ENCODE results near the gene COL5A1. TPM values are rescaled to one million over a fixed set of nuclear protein-coding genes. Genes with fewer than 3 reads are reported as not detected.

The COL5A1 gene
- total RNA-seq, 1 donor: 801 TPM

DNA sequence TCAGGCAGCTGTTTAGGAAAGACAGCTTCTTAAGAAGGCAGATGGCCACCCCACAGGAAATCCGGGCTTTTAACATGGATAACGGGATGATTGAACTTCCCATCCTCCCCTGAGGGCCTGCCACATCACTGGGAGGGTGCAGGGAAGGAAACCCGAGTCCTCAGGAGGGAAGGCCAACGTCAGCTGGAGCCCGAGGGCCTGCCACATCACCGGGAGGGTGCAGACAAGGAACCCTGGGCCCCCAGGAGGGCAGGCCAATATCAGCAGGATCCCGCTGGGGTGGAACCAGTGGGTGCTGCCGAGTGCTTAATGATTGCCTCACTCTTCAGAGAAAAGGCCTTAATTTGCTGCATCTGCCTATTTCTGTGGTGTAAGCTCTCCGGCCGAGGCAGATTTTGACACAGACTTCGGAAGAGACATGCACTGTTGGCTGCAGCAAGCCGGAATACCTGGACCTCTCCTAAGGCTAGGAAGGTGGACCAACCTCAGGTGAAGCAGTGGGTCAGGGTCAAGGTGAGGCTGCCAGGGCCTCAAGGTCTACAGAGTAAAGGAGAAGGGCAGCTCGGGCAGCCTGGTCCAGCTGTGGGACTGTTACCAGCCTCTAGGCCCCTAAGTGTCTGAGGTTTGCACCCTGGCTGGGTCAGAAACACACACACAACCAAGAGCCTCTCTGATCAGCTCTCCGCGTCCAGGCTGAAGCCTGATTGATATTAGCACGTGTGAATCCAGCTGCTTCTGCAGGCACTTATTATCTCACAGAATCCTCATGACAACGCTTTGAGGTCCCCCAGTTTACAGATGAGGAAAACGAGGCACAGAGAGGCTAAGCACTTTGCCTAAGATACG, 14.8 kb upstream of the COL5A1 start:
- Histone ChIP-seq H3K79me2 (ENCODE audit: insufficient read depth, low read length) (no peaks in the 10 kb centered on the region), H3K4me1 (ENCODE audit: insufficient read depth, low read length) (peaks cover 40% of the 10 kb centered on the region), H4K20me1 (ENCODE audit: insufficient read depth, low read length) (no peaks in the 10 kb centered on the region), H3K4me2 (ENCODE audit: insufficient read depth, low read length) (no peak overlapping the region), H3K4me3 (ENCODE audit: insufficient read depth, low read length) (no peak overlapping the region), H3K27me3 (ENCODE audit: insufficient read depth, low read length) (no peaks in the 10 kb centered on the region), H2AFZ (ENCODE audit: low read length) (peak overlapping the region; percentile 75), H3K36me3 (ENCODE audit: insufficient read depth, low read length) (no peaks in the 10 kb centered on the region), H3K27ac (ENCODE audit: low read depth, low read length) (peak overlapping the region; percentile 64), H3K9me3 (ENCODE audit: low read depth, low read length) (no peaks in the 10 kb centered on the region)
- peak; percentile 96 for DNase-seq (ENCODE audit: insufficient read length, low spot score, missing footprints)
- TF ChIP-seq, protein P1, sequence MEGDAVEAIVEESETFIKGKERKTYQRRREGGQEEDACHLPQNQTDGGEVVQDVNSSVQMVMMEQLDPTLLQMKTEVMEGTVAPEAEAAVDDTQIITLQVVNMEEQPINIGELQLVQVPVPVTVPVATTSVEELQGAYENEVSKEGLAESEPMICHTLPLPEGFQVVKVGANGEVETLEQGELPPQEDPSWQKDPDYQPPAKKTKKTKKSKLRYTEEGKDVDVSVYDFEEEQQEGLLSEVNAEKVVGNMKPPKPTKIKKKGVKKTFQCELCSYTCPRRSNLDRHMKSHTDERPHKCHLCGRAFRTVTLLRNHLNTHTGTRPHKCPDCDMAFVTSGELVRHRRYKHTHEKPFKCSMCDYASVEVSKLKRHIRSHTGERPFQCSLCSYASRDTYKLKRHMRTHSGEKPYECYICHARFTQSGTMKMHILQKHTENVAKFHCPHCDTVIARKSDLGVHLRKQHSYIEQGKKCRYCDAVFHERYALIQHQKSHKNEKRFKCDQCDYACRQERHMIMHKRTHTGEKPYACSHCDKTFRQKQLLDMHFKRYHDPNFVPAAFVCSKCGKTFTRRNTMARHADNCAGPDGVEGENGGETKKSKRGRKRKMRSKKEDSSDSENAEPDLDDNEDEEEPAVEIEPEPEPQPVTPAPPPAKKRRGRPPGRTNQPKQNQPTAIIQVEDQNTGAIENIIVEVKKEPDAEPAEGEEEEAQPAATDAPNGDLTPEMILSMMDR (IDR thresholded peaks at IDR 0.05; ENCODE audit: extremely low read depth, low read depth, low read length): no peak

DNA sequence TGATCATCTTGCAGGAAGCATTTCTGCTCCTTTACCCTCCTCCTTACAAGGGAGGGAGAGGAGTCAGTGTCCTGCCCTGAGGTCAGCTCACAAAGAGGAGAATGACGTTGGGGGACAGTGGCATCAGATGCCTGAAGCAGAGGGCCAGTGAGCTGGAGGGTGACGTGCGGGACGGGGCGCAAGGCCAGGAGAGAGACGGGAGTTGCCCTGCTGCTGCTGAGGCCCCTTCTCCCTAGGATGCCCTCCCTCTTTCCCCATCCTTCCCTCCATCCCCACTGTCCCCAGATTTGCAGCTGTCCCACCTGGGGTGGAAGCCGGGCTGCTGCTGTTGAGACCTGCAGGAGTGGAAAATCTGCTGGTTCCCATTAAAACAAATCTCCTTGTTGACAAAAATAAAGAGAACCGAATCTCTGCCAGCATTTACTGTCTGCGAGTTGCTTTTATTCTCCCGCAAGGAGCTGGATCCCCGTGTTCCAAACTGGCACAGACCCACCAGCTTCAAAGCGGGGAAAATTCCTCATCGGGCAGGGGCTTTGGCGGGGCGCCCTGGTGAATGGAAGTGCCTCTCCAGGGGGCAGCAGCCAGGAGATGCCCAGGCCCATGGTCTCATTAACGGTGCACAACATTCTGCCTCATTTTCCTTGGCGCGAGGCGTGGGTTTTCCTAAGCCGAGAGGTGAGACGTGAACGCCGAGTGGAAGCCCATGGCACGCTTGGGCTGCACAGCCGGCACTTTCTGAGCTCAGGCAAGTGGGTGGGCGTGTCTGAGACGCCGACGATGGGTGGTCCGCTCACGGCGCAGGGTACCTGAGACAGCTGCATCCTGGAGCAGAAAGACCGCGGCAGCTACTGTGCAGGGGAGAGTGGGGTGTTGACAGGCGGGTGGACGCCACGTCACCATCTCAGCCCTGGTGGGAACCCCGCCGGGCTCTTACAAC, 13.9 kb upstream of the COL5A1 start:
- Histone ChIP-seq H3K9me3 (ENCODE audit: low read depth, low read length) (no peaks in the 10 kb centered on the region), H3K4me3 (ENCODE audit: insufficient read depth, low read length) (no peak overlapping the region), H3K79me2 (ENCODE audit: insufficient read depth, low read length) (no peaks in the 10 kb centered on the region), H4K20me1 (ENCODE audit: insufficient read depth, low read length) (no peaks in the 10 kb centered on the region), H3K36me3 (ENCODE audit: insufficient read depth, low read length) (no peaks in the 10 kb centered on the region), H3K27me3 (ENCODE audit: insufficient read depth, low read length) (no peaks in the 10 kb centered on the region), H3K27ac (ENCODE audit: low read depth, low read length) (no peak overlapping the region), H3K4me2 (ENCODE audit: insufficient read depth, low read length) (no peak overlapping the region), H3K4me1 (ENCODE audit: insufficient read depth, low read length) (peaks cover 40% of the 10 kb centered on the region), H2AFZ (ENCODE audit: low read length) (no peak overlapping the region)
- TF ChIP-seq, protein P1 (IDR thresholded peaks at IDR 0.05; ENCODE audit: extremely low read depth, low read depth, low read length): no peak
- peak; percentile 71 for DNase-seq (ENCODE audit: insufficient read length, low spot score, missing footprints)

DNA sequence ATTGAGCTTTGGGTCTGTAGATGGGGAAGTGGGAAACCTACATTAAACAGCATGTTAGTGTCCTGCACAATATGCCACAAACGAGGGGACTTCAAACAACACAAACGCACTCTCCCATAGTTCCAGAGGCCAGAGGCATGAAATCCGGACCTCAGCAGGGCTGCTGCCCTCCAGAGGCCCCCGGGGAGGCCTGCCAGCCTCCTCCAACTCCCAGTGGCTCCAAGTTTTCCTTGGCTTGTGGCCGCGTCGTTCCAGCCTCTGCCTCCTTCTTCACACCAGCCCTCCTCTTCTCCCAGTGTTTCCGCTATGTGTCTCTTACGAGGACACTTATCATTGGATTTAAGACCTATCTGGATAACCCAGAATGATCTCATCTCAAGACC, 13.3 kb upstream of the COL5A1 start:
- H4K20me1 ChIP-seq (ENCODE audit: insufficient read depth, low read length): no peaks in the 10 kb centered on the region
- TF ChIP-seq, protein P1 (IDR thresholded peaks at IDR 0.05; ENCODE audit: extremely low read depth, low read depth, low read length): no peak
- H3K9me3 ChIP-seq (ENCODE audit: low read depth, low read length): no peaks in the 10 kb centered on the region
- no peaks in the 10 kb centered on the region for H3K79me2 ChIP-seq (ENCODE audit: insufficient read depth, low read length)
- no peak overlapping the region for H3K4me2 ChIP-seq (ENCODE audit: insufficient read depth, low read length)
- no peaks in the 10 kb centered on the region for H3K27me3 ChIP-seq (ENCODE audit: insufficient read depth, low read length)
- H2AFZ ChIP-seq (ENCODE audit: low read length): no peak overlapping the region
- H3K36me3 ChIP-seq (ENCODE audit: insufficient read depth, low read length): no peaks in the 10 kb centered on the region
- H3K4me1 ChIP-seq (ENCODE audit: insufficient read depth, low read length): peaks cover 33% of the 10 kb centered on the region
- H3K27ac ChIP-seq (ENCODE audit: low read depth, low read length): no peak overlapping the region
- peak; percentile 4 for DNase-seq (ENCODE audit: insufficient read length, low spot score, missing footprints)
- no peak overlapping the region for H3K4me3 ChIP-seq (ENCODE audit: insufficient read depth, low read length)

All from osteoblast (primary cell).